OCI-LY3 (cell line): ENCODE measurements around the gene RUNX3.

ENCODE experiments used
- EZH2phosphoT487 ChIP-seq: fragments of 200-600 bp; shearing (Covaris generic); IDR thresholded peaks from 2 replicates; pipeline ENCODE4 v1.6.1; 2018; ENCODE audit warnings: antibody characterized with exemption, mixed run types, low read depth
- TF ChIP-seq, protein P1 (sequence below): fragments of 200-600, 300-600 bp; sonication (generic); IDR thresholded peaks from 2 replicates; pipeline ENCODE4 v1.5.1; 2014; ENCODE audit warnings: antibody characterized with exemption, low read length, low read depth

DNA sequence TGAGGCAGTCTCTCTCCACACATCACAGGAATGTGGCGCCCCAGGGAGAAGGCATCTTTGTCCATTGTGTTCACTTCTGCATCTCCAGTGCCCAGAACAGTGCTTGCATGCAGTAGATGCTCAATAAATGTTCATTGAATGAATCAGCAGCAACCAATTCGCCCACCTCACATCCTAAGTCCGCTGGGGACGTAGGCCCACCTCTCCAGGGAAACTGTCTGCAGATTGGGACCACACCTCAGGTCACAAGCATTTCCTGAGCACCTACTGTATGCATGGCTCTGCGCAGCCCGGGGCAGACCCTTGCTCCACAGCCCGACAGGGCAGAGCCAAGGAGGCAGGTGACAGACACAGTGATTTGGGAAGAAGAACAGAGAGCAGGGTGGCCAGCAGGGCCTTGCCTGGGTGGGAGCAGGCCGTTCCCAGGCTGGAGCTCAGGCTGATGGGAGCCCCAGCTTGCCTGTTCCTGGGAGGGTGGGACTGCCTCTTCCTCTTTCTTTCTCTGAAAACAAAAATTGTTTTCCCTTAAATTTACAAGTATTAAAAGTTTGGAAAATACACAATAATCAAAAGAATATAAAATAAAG, 25.8 kb upstream of the RUNX3 start:
- TF ChIP-seq, protein P1, sequence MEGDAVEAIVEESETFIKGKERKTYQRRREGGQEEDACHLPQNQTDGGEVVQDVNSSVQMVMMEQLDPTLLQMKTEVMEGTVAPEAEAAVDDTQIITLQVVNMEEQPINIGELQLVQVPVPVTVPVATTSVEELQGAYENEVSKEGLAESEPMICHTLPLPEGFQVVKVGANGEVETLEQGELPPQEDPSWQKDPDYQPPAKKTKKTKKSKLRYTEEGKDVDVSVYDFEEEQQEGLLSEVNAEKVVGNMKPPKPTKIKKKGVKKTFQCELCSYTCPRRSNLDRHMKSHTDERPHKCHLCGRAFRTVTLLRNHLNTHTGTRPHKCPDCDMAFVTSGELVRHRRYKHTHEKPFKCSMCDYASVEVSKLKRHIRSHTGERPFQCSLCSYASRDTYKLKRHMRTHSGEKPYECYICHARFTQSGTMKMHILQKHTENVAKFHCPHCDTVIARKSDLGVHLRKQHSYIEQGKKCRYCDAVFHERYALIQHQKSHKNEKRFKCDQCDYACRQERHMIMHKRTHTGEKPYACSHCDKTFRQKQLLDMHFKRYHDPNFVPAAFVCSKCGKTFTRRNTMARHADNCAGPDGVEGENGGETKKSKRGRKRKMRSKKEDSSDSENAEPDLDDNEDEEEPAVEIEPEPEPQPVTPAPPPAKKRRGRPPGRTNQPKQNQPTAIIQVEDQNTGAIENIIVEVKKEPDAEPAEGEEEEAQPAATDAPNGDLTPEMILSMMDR: no peak
- TF ChIP-seq EZH2phosphoT487: no peak
